K562 (cell line): ENCODE measurements around the gene SUPT5H. TPM values are rescaled to one million over a fixed set of nuclear protein-coding genes. Genes with fewer than 3 reads are reported as not detected.

Experiments used
- CREB1 ChIP-seq, 2 experiments: sonication (generic) in 1 of 2; formaldehyde crosslinking in 1 of 2; IDR thresholded peaks; 2 replicates each; pipeline versions ENCODE4 v1.6.1 to v1.8.0; 2012 to 2022; ENCODE audit warnings: inconsistent platforms in 1 of 2, mild to moderate bottlenecking in 1 of 2, missing genetic modification reagents in 1 of 2, moderate library complexity in 1 of 2
- KHSRP ChIP-seq: fragments of 450-650 bp; IDR thresholded peaks from 2 replicates; pipeline ENCODE4 v1.6.1; 2017
- NONO ChIP-seq, 2 experiments: fragments of 200-400 bp in 1 of 2; fragments of 450-650 bp in 1 of 2; formaldehyde crosslinking in 1 of 2; IDR thresholded peaks; 2 replicates each; pipeline ENCODE4 v1.6.1; 2017; ENCODE audit warnings: low read depth in 2 of 2, mild to moderate bottlenecking in 2 of 2, moderate library complexity in 2 of 2, low read length in 1 of 2
- POLR2B ChIP-seq: fragments of 450-650 bp; IDR thresholded peaks from 2 replicates; pipeline ENCODE4 v1.6.1; 2018; ENCODE audit warnings: low read depth; ENCODE audit not compliant: partially characterized antibody
- STAT5B ChIP-seq: fragments of 250-450 bp; sonication (Bioruptor Pico); IDR thresholded peaks from 2 replicates; pipeline ENCODE4 v1.8.0; 2021; ENCODE audit warnings: mild to moderate bottlenecking, inconsistent platforms
- TAF9B ChIP-seq: fragments of 450-650 bp; IDR thresholded peaks from 2 replicates; pipeline ENCODE4 v1.6.1; 2018; ENCODE audit warnings: mild to moderate bottlenecking; ENCODE audit not compliant: partially characterized antibody
- ZBED1 ChIP-seq: IDR thresholded peaks from 2 replicates; pipeline ENCODE4 v1.6.1; 2014
- ZKSCAN1 ChIP-seq: fragments of 150-350 bp; IDR thresholded peaks from 2 replicates; pipeline ENCODE4 v1.6.1; 2016; ENCODE audit warnings: low read depth, low read length
- ZNF175 ChIP-seq: fragments of 200-800 bp; sonication (Bioruptor generic); IDR thresholded peaks from 2 replicates; pipeline ENCODE4 v1.6.1; 2016; ENCODE audit warnings: low read depth, mild to moderate bottlenecking, missing genetic modification characterization, missing compliant biosample characterization
- ZNF431 ChIP-seq: sonication (generic); formaldehyde crosslinking; IDR thresholded peaks from 2 replicates; pipeline ENCODE4 v1.8.0; 2022; ENCODE audit warnings: mild to moderate bottlenecking, missing genetic modification reagents
- polyA plus RNA-seq, 8 experiments: library from polyadenylated mRNA; depleted of rRNA in 4 of 8; stranded (reverse) in 5 of 8; unstranded in 3 of 8; fragments of >200 nt; fragmentation: Nextera tagmentation in 2 of 8; fragmentation: Illumina TruSeq in 1 of 8; extraction: Ambion mirVana in 2 of 8; extraction: Trizol in 1 of 8; gene quantifications; 2 replicates each; pipeline versions ENCODE4 v1.2.1 to v1.2.3, GENCODE V29; 2011 to 2014; ENCODE audit warnings: inconsistent platforms in 1 of 8, missing spikeins in 1 of 8
- total RNA-seq, 7 experiments: library from RNA; depleted of rRNA in 6 of 7; stranded (reverse); fragments of >200 nt in 6 of 7; fragmentation: Illumina TruSeq in 2 of 7; extraction: Trizol in 2 of 7; gene quantifications; 2 replicates each; pipeline versions ENCODE4 v1.2.1 to v1.2.3, GENCODE V29; 2011 to 2021; ENCODE audit warnings: low replicate concordance in 1 of 7
- TF ChIP-seq, protein P1 (sequence below): fragments of 250-450 bp; sonication (Bioruptor Pico); IDR thresholded peaks from 2 replicates; pipeline ENCODE4 v1.5.0; 2022; ENCODE audit warnings: mild to moderate bottlenecking
- TF ChIP-seq, protein P2 (sequence below): fragments of 450-650 bp; formaldehyde crosslinking; IDR thresholded peaks from 2 replicates; pipeline ENCODE4 v1.4.0; 2020; ENCODE audit warnings: mild to moderate bottlenecking
- TF ChIP-seq, protein P3 (sequence below): fragments of 250-450 bp; sonication (Bioruptor Pico); IDR thresholded peaks from 2 replicates; pipeline ENCODE4 v1.4.0; 2020; ENCODE audit warnings: borderline replicate concordance
- TF ChIP-seq, protein P4 (sequence below), 2 experiments: IDR thresholded peaks in 1 of 2; conservative IDR thresholded peaks in 1 of 2; 2 replicates each; pipeline ENCODE4 v1.6.1; 2016; ENCODE audit warnings: low read depth in 2 of 2, mild to moderate bottlenecking in 1 of 2, missing compliant biosample characterization in 1 of 2, missing genetic modification characterization in 1 of 2, moderate library complexity in 1 of 2
- TF ChIP-seq, protein P5 (sequence below), 2 experiments: fragments of 450-650 bp; conservative IDR thresholded peaks; 2 replicates each; pipeline ENCODE4 v1.6.1; 2017; ENCODE audit warnings: mild to moderate bottlenecking in 2 of 2, moderate library complexity in 2 of 2

Gene SUPT5H
- total and polyA plus RNA-seq, 9 of the 15 experiments (the other 6 are each of a cell fraction or from before 2014, with no cell fraction given), result 13.3 to 85.9 (median 35.9) TPM

DNA sequence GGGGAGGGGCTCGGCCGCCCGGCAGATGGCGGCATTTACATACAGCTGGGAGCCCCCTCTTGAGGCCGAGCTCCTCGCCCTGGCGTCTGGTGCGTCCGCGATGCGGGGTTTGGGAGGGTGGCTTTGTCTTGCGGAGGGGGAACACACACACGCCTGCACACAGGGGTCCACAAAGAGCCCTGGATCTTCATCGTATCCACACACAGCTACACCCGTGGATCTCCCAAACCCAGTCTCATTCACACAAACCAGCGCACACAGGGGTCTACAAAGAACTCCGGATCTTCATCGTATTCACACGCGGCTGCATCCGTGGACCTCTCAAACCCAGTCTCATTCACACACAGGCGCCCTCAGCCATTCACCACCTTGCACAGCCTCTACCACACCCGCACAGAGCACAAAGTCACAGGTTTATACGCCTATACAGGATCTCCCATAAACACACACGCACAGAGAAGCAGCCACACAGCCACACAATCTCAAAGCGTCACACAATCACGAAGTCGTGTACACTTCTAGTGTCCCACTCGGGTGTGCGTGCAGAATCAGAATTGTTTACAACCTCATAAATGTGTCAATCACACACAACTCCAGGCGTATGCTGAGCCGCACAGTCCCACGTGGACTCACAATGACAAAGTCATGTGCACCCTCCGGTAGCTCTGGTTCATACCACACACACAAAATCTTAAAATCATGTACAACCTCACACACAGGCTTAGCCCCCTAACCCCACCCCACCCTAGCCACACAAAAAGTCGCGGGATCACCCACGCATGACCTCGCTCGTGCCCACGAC, 52.8 kb downstream of the SUPT5H start (continued):
- TF ChIP-seq STAT5B (CRISPR knock-in tag) (no peak), CREB1 (IDR thresholded peaks at IDR 0.05) (no peak), CREB1 (CRISPR knock-in tag; IDR thresholded peaks at IDR 0.05) (no peak), KHSRP (no peak), ZNF175 (no peak), POLR2B (no peak), ZNF431 (no peak), ZBED1 (no peak), ZKSCAN1 (no peak), NONO (IDR thresholded peaks at IDR 0.05; ENCODE audit: low read depth in 2 of 2, low read length in 1 of 2) (0 out of 4 replicates have a peak, but pooled peaks of 1 of the 2 experiments have one; percentile 21), TAF9B (no peak)
- TF ChIP-seq, protein P1, sequence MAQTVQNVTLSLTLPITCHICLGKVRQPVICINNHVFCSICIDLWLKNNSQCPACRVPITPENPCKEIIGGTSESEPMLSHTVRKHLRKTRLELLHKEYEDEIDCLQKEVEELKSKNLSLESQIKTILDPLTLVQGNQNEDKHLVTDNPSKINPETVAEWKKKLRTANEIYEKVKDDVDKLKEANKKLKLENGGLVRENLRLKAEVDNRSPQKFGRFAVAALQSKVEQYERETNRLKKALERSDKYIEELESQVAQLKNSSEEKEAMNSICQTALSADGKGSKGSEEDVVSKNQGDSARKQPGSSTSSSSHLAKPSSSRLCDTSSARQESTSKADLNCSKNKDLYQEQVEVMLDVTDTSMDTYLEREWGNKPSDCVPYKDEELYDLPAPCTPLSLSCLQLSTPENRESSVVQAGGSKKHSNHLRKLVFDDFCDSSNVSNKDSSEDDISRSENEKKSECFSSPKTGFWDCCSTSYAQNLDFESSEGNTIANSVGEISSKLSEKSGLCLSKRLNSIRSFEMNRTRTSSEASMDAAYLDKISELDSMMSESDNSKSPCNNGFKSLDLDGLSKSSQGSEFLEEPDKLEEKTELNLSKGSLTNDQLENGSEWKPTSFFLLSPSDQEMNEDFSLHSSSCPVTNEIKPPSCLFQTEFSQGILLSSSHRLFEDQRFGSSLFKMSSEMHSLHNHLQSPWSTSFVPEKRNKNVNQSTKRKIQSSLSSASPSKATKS, result no peak
- TF ChIP-seq, protein P2, sequence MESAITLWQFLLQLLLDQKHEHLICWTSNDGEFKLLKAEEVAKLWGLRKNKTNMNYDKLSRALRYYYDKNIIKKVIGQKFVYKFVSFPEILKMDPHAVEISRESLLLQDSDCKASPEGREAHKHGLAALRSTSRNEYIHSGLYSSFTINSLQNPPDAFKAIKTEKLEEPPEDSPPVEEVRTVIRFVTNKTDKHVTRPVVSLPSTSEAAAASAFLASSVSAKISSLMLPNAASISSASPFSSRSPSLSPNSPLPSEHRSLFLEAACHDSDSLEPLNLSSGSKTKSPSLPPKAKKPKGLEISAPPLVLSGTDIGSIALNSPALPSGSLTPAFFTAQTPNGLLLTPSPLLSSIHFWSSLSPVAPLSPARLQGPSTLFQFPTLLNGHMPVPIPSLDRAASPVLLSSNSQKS (CRISPR knock-in tag), result no peak
- TF ChIP-seq, protein P3, sequence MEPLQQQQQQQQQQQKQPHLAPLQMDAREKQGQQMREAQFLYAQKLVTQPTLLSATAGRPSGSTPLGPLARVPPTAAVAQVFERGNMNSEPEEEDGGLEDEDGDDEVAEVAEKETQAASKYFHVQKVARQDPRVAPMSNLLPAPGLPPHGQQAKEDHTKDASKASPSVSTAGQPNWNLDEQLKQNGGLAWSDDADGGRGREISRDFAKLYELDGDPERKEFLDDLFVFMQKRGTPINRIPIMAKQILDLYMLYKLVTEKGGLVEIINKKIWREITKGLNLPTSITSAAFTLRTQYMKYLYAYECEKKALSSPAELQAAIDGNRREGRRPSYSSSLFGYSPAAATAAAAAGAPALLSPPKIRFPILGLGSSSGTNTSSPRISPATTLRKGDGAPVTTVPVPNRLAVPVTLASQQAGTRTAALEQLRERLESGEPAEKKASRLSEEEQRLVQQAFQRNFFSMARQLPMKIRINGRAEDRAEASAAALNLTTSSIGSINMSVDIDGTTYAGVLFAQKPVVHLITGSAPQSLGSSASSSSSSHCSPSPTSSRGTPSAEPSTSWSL (CRISPR knock-in tag), result no peak
- TF ChIP-seq, protein P4, sequence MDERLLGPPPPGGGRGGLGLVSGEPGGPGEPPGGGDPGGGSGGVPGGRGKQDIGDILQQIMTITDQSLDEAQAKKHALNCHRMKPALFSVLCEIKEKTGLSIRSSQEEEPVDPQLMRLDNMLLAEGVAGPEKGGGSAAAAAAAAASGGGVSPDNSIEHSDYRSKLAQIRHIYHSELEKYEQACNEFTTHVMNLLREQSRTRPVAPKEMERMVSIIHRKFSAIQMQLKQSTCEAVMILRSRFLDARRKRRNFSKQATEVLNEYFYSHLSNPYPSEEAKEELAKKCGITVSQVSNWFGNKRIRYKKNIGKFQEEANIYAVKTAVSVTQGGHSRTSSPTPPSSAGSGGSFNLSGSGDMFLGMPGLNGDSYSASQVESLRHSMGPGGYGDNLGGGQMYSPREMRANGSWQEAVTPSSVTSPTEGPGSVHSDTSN (CRISPR knock-in tag; IDR thresholded peaks at IDR 0.05; ENCODE audit: low read depth), result no peak
- TF ChIP-seq, protein P4 (tag; conservative IDR thresholded peaks at IDR 0.05; ENCODE audit: low read depth), result peak; percentile 54
- TF ChIP-seq, protein P5, sequence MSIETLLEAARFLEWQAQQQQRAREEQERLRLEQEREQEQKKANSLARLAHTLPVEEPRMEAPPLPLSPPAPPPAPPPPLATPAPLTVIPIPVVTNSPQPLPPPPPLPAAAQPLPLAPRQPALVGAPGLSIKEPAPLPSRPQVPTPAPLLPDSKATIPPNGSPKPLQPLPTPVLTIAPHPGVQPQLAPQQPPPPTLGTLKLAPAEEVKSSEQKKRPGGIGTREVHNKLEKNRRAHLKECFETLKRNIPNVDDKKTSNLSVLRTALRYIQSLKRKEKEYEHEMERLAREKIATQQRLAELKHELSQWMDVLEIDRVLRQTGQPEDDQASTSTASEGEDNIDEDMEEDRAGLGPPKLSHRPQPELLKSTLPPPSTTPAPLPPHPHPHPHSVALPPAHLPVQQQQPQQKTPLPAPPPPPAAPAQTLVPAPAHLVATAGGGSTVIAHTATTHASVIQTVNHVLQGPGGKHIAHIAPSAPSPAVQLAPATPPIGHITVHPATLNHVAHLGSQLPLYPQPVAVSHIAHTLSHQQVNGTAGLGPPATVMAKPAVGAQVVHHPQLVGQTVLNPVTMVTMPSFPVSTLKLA (conservative IDR thresholded peaks at IDR 0.05), result peak; percentile 63 to 74
